Measurements from ENCODE around the gene TBCA. TPM values are rescaled to one million over a fixed set of nuclear protein-coding genes. Genes with fewer than 3 reads are reported as not detected.
"Not testable (repeated sequence)": the region's sequence is repeated elsewhere in the genome, so short reads cannot be mapped to it uniquely, and the experiment has no call there.

Gene TBCA
- total RNA-seq, 1 experiment from 2014 or later: 163 TPM

- no peak for DNase-seq (ENCODE audit: low read depth)
- in situ Hi-C loops (cut with HindIII; ENCODE audit: low pct_unique_long_range_greater_than_20kb, low sequenced_read_pairs): no loop called here
These were observed 541 bp upstream of the TBCA start for GRCh38 chr5:77776554-77777206.

- in situ Hi-C loops (cut with HindIII; ENCODE audit: low pct_unique_long_range_greater_than_20kb, low sequenced_read_pairs): no loop called here
- DNase-seq (ENCODE audit: low read depth): no peak
These were observed 954 bp downstream of the TBCA start for GRCh38 chr5:77774981-77775789.

DNA sequence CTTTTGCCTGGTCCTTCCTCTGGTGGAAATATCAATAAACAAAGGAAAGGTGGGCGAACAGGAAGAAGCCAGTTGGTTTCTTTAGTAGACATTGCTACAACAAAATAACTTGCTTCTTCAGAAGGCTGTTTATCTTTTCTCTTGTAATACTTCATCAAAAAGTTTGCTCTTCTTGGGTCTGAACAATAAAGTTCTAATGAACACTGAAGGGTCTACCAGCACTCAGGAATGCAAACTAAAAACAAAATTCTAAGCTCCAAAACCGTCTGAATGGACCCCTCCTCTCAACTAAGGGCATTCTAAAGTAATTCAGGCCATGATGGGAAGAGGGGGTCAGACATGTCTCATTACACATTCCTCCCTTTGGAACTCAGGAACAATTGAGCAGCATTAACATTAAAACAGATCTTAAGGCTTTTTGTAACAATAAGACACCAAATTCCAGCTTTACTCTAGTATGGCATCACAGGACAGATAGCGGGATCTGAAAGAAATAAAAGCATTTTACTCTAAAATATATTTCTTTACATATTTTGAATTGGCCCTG, 2.3 kb downstream of the TBCA start:
- no peak for DNase-seq (ENCODE audit: low read depth)
- in situ Hi-C loops (cut with HindIII; ENCODE audit: low pct_unique_long_range_greater_than_20kb, low sequenced_read_pairs): no loop called here

- DNase-seq (ENCODE audit: low read depth): no peak
- in situ Hi-C loops (cut with HindIII; ENCODE audit: low pct_unique_long_range_greater_than_20kb, low sequenced_read_pairs): no loop called here
These were observed 3.4 kb downstream of the TBCA start for GRCh38 chr5:77772729-77773128.

- in situ Hi-C loops (cut with HindIII; ENCODE audit: low pct_unique_long_range_greater_than_20kb, low sequenced_read_pairs): no loop called here
- DNase-seq (ENCODE audit: low read depth): no peak
These were observed 4.7 kb downstream of the TBCA start for GRCh38 chr5:77771452-77771851.

DNA sequence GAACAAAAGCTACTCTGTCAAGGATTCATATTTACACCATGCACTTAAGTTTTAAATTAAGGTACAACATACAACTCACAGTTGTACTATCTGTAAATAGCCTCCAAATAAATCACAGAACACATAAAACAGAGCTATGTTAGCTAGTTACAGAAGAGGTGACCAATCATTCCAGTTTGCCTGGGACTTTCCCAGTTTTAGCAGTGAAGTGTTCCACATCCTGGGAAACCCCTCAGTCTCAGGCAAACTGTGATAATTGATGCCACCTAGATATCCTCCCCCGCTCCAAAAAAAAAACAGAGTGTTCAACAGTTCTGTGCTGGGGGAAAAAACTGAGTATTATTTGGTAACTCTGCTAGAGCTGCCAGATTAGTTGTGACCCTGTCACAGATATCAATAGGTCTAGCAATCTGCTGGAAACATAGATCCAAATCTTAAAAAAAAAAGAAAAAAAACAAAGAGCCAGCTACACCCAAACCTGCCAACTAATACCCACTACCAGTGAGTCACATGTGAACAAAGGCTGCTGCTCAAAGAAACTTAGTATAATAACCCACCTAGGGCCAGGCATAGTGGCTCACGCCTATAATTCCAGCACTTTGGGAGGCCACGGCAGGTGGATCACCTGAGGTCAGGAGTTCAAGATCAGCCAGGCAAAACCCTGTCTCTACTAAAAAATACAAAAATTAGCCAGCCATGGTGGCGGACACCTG, 5.7 kb downstream of the TBCA start:
- DNase-seq (ENCODE audit: low read depth): no peak
- in situ Hi-C loops (cut with HindIII; ENCODE audit: low pct_unique_long_range_greater_than_20kb, low sequenced_read_pairs): no loop called here

DNA sequence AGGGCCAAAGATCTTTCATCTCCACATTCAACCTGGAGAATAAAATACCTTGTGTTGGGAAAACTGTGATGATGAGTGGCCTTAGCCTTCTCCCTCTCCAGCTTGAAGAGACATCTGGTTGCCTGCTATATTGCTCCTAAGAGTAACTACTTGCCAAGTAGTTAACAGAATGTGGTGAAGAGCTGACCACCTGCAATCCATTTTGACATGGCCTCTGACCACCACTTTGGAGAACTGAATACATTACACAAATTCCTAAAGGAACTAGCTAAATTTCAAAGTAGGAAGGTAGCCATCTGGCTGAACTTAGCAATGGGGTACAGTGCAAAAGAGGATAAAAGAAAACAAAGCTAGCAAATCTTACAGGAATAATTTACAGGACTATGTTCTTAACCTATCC, 7.2 kb downstream of the TBCA start:
- DNase-seq (ENCODE audit: low read depth): no peak
- in situ Hi-C loops (cut with HindIII; ENCODE audit: low pct_unique_long_range_greater_than_20kb, low sequenced_read_pairs): no loop called here

- in situ Hi-C loops (cut with HindIII; ENCODE audit: low pct_unique_long_range_greater_than_20kb, low sequenced_read_pairs): no loop called here
- DNase-seq (ENCODE audit: low read depth): no peak
These were observed 8.8 kb downstream of the TBCA start for GRCh38 chr5:77767301-77767700.

DNA sequence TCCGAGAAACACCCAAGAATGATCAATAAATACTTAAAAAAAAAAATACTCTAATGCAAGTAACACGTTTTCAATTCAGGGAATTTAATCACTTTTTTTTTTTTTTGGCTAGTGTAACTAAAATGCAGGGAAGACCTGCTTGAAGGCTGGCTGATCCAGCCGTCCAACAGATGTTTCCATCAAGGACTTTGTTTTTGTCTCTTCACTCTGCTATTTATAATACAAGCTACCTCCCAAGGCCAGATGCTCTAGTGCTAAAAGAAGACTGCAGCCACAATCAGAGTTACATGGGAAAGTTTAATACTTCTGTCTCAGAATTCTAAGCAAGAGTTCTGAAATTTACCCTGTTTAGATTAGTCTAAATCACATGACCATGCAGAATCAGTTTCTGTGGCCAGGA, 14.5 kb downstream of the TBCA start:
- in situ Hi-C loops (cut with HindIII; ENCODE audit: low pct_unique_long_range_greater_than_20kb, low sequenced_read_pairs): no loop called here
- DNase-seq (ENCODE audit: low read depth): no peak

DNA sequence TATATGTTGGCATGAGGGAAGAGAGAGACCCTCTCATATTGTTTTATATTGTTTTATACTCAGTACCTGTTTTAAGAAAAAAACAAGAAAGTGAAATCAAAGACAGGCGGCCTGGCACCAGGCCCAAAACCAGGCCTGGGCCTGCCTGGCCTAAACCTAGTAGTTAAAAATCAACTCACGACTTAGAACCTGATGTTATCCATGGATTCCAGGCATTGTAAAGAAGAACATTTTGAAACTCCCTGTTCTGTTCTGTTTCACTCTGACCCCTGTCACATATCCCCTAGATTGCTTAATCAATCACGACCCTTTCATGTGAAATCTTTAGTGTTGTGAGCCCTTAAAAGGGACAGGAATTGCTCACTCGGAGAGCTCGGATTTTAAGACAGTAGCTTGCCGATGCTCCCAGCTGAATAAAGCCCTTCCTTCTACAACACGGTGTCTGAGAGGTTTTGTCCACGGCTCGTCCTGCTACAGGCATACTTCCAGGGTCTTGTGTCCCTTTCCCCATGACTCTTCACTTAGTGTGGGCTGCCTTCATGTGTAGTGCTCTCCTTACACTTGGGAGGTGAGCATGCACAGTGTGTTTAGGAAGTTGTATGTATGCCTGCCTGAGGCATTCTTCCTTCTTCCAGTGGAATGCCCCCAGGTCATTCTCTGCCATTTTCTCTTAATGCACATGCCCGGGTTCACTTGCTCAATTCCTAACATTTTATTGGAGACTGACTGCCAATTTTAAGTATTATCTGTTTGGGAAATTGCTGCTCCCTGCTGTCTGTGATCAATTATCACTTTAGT, 17.8 kb downstream of the TBCA start:
- in situ Hi-C loops (cut with HindIII; ENCODE audit: low pct_unique_long_range_greater_than_20kb, low sequenced_read_pairs): no loop called here
- DNase-seq (ENCODE audit: low read depth): no peak

- DNase-seq (ENCODE audit: low read depth): no peak
- in situ Hi-C loops (cut with HindIII; ENCODE audit: low pct_unique_long_range_greater_than_20kb, low sequenced_read_pairs): no loop called here
These were observed 24.7 kb downstream of the TBCA start for GRCh38 chr5:77751328-77752023.

DNA sequence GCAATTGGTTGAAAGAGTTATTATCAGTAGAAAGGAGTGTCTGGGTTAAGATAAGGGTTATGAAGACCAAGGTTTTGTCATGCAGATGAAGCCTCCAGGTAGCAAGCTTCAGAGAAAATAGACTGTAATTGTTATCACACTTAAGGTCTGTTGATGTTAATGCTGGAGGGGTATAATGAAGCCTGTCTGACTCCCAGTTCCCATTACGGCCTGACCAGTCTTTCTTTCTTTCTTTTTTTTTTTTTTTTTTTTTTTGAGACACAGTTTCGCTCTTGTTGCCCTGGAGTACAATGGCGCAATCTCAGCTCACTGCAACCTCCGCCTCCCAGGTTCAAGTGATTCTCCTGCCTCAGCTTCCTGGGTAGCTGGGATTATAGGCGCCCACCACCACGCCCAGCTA, 25.2 kb downstream of the TBCA start:
- in situ Hi-C loops (cut with HindIII; ENCODE audit: low pct_unique_long_range_greater_than_20kb, low sequenced_read_pairs); DNase-seq (ENCODE audit: low read depth): not testable (repeated sequence)

DNA sequence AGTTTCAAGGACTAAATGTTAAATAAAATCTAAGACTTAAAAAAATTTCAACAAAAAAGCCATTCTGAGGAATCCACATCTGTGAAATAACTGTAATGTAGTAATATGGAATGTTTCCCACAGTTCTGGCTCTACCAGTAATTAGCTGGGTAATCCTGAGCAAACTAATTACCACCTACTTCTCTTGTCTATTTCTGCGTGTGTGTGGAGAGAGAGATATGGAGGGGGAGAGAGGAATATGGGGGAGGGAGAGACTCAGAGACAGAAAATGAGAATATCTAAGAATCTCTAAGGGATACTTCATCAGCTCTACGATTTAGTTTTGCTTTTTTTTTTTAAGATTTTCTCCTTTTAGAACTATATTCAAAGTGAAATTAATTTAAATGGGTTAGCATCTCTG, 28.0 kb downstream of the TBCA start:
- in situ Hi-C loops (cut with HindIII; ENCODE audit: low pct_unique_long_range_greater_than_20kb, low sequenced_read_pairs): no loop called here
- DNase-seq (ENCODE audit: low read depth): no peak

GRCh38 chr5:77744116-77744515, 32.0 kb downstream of the TBCA start:
- no peak for DNase-seq (ENCODE audit: low read depth)
- in situ Hi-C loops (cut with HindIII; ENCODE audit: low pct_unique_long_range_greater_than_20kb, low sequenced_read_pairs): no loop called here

DNA sequence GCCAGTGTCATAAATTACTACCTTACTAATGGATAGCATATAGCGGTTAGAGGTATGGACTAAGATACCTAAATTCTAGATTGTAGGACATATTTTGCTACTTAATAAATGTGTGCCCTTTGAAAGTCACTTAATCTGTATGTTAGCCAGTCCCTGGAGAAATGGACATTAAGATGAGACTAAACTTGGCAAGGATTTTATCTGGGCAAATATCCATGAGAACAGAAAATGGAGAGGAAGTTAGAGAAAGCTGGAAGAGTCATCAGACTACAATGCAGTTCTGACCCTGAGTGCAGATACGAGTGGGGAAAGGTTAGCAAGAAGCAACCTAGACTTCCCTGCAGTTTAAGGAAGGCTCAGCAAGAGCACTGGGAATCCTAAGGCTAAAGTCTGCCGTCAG, 33.0 kb downstream of the TBCA start:
- no peak for DNase-seq (ENCODE audit: low read depth)
- in situ Hi-C loops (cut with HindIII; ENCODE audit: low pct_unique_long_range_greater_than_20kb, low sequenced_read_pairs): no loop called here

DNA sequence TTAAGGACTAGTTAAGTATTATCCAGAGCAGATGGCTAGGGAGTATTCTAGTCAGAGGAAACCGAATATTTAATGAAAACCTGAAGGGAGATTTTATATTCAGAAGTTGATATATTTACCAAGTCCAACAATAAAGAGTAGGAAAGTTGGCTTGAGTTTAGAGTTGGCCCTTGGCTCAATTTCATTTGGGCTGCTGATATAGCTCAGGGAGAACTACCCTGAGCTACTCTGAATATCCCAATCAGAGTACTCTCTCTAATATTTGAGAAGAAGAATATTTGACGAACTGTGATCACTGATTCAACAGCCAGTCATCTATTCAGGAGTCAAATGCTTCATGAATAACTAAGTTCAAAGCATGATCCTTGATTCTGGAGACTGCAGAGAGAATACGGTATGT, 34.5 kb downstream of the TBCA start:
- in situ Hi-C loops (cut with HindIII; ENCODE audit: low pct_unique_long_range_greater_than_20kb, low sequenced_read_pairs): no loop called here

GRCh38 chr5:77734885-77735284, 41.3 kb downstream of the TBCA start:
- in situ Hi-C loops (cut with HindIII; ENCODE audit: low pct_unique_long_range_greater_than_20kb, low sequenced_read_pairs): no loop called here
- no peak for DNase-seq (ENCODE audit: low read depth)

More for the DNA sequence above, 34.5 kb downstream of the TBCA start:
- DNase-seq (ENCODE audit: low read depth): no peak

- no peak for DNase-seq (ENCODE audit: low read depth)
- in situ Hi-C loops (cut with HindIII; ENCODE audit: low pct_unique_long_range_greater_than_20kb, low sequenced_read_pairs): no loop called here
These were observed 43.0 kb downstream of the TBCA start for GRCh38 chr5:77733130-77733529.

All from Caki2 (cell line).